Esophagus muscularis mucosa (tissue), 4 donors: ENCODE measurements around the gene LINGO4. TPM values are rescaled to one million over a fixed set of nuclear protein-coding genes. Genes with fewer than 3 reads are reported as not detected.

Experiments
- DNase-seq: peaks from one replicate; pipeline ENCODE4 v3.0.0-alpha.2; 2017; ENCODE audit errors: extremely low spot score
- H3K27ac ChIP-seq, 4 donors: fragments of 200-600 bp; sonication (generic); replicated peaks in 1 of 4; 1 replicate in 3 of 4; 2 replicates in 1 of 4; pipeline ENCODE4 v1.5.1; 2016 to 2019; ENCODE audit warnings: mild to moderate bottlenecking in 1 of 4
- H3K27me3 ChIP-seq, 4 donors: fragments of 200-600 bp; sonication (generic); one replicate each; pipeline versions ENCODE4 v1.5.1 to v1.6.0; 2016 to 2019
- H3K36me3 ChIP-seq, 4 donors: fragments of 200-600 bp; sonication (generic); one replicate each; pipeline ENCODE4 v1.5.1; 2016 to 2019
- H3K4me1 ChIP-seq, 4 donors: fragments of 200-600 bp; sonication (generic); one replicate each; pipeline ENCODE4 v1.5.1; 2016 to 2019
- H3K4me3 ChIP-seq, 4 donors: fragments of 200-600 bp; sonication (generic); 1 replicate in 2 of 4; 2 replicates in 2 of 4; pipeline ENCODE4 v1.5.1; 2016 to 2019; ENCODE audit warnings: mild to moderate bottlenecking in 4 of 4, moderate library complexity in 1 of 4
- H3K9me3 ChIP-seq, 4 donors: fragments of 200-600 bp; sonication (generic); 1 replicate in 3 of 4; 2 replicates in 1 of 4; pipeline ENCODE4 v1.5.1; 2016 to 2019
- CTCF ChIP-seq, 3 experiments: fragments of 200-600 bp in 2 of 3; fragments of 450-650 bp in 1 of 3; sonication (generic) in 2 of 3; IDR thresholded peaks; one replicate each; pipeline ENCODE4 v1.5.1; 2017 to 2019; ENCODE audit warnings: antibody characterized with exemption in 3 of 3, mild to moderate bottlenecking in 2 of 3, moderate library complexity in 1 of 3
- EP300 ChIP-seq: sonication (generic); formaldehyde crosslinking; IDR thresholded peaks from one replicate; pipeline ENCODE4 v1.6.1; 2017; ENCODE audit warnings: antibody characterized with exemption
- POLR2A ChIP-seq: fragments of 450-650 bp; IDR thresholded peaks from one replicate; pipeline ENCODE4 v1.6.1; 2017; ENCODE audit warnings: antibody characterized with exemption, moderate library complexity, mild to moderate bottlenecking, low read depth
- POLR2AphosphoS5 ChIP-seq, 2 donors: sonication (generic); formaldehyde crosslinking; IDR thresholded peaks; one replicate each; pipeline ENCODE4 v1.6.1; 2017; ENCODE audit warnings: antibody characterized with exemption in 2 of 2
- WGBS: methylation state at CpG from one replicate; pipeline ENCODE4 v1.1.5; 2018; 5-methylcytosine and 5-hydroxymethylcytosine counted together
- intact Hi-C: fragments of 100-400 bp; cut with DNase I; formaldehyde crosslinking; loops from one replicate; pipeline ENCODE4 v1.15.1; 2023
- total RNA-seq, 4 donors: library from RNA; depleted of rRNA; stranded (reverse); fragments of >200 nt; gene quantifications; one replicate each; pipeline versions ENCODE4 v1.1.0 to v1.2.1, GENCODE V29; 2016

Gene LINGO4
- total RNA-seq, 4 donors from 2014 or later, result not detected

GRCh38 chr1:151814971-151815545 is 9.8 kb upstream of the LINGO4 start:
- H3K27ac ChIP-seq, result no peak overlapping the region
- no peaks in the 10 kb centered on the region for H3K9me3 ChIP-seq
- peaks cover 0 to 8% (median 0%) of the 10 kb centered on the region in 4 donors for H3K27me3 ChIP-seq
- no peak overlapping the region for H3K4me3 ChIP-seq
- no peak for TF ChIP-seq EP300
- no peak for DNase-seq
- H3K4me1 ChIP-seq, result no peaks in the 10 kb centered on the region
- H3K36me3 ChIP-seq, result peaks cover 0 to 23% (median 0%) of the 10 kb centered on the region in 4 donors
- WGBS, result 100% methylated on average over 3 of the region's 8 CpGs
- intact Hi-C loops, result no loop called here

DNA sequence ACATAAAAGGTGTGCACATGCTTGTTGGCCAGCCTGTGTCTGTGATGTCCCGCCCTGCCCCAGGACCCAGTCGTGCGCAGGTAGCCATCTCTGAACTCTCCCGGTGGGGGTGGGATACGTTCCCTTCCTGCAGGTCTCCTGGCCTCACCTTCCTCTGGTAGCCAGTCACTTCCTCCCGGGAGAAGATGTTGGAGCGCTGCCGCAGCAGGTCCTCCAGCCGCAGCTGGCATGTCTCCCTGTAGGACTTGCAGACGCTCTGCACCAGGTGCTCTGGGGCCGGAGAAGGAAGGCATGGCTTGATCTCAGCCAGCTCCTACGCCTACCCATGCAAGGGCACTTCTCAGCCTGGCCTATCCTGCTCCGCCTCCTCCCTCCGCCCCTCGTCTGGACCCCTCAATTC is 9.2 kb upstream of the LINGO4 start:
- H3K9me3 ChIP-seq, result no peaks in the 10 kb centered on the region
- no peak for DNase-seq
- 80% methylated on average over 13 of the region's 15 CpGs for WGBS
- intact Hi-C loops, result no loop called here
- TF ChIP-seq POLR2A (no peak), CTCF (IDR thresholded peaks at IDR 0.05) (no peak), EP300 (no peak), POLR2AphosphoS5 (IDR thresholded peaks at IDR 0.05) (no peak)
- H3K4me3 ChIP-seq, result no peak overlapping the region
- H3K27me3 ChIP-seq, result peaks cover 0 to 8% (median 0%) of the 10 kb centered on the region in 4 donors
- H3K36me3 ChIP-seq, result peaks cover 0 to 23% (median 0%) of the 10 kb centered on the region in 4 donors
- H3K4me1 ChIP-seq, result no peaks in the 10 kb centered on the region
- no peak overlapping the region for H3K27ac ChIP-seq

GRCh38 chr1:151813271-151813977 is 8.2 kb upstream of the LINGO4 start:
- Histone ChIP-seq H3K27ac (no peak overlapping the region), H3K27me3 (peaks cover 0 to 8% (median 0%) of the 10 kb centered on the region in 4 donors), H3K36me3 (peaks cover 0 to 23% (median 0%) of the 10 kb centered on the region in 4 donors), H3K9me3 (no peaks in the 10 kb centered on the region), H3K4me1 (no peaks in the 10 kb centered on the region), H3K4me3 (no peak overlapping the region)
- DNase-seq, result no peak
- 85% methylated on average over 5 of the region's 12 CpGs for WGBS
- no peak for TF ChIP-seq EP300
- TF ChIP-seq CTCF (IDR thresholded peaks at IDR 0.05), result no peak
- TF ChIP-seq POLR2A, result no peak
- no peak for TF ChIP-seq POLR2AphosphoS5 (IDR thresholded peaks at IDR 0.05)
- intact Hi-C loops, result no loop called here

- no peak for DNase-seq
- TF ChIP-seq EP300, result no peak
- TF ChIP-seq POLR2AphosphoS5 (IDR thresholded peaks at IDR 0.05), result no peak
- no peak for TF ChIP-seq POLR2A
- TF ChIP-seq CTCF (IDR thresholded peaks at IDR 0.05), result no peak
- Histone ChIP-seq H3K4me3 (no peak overlapping the region), H3K4me1 (no peaks in the 10 kb centered on the region), H3K9me3 (no peaks in the 10 kb centered on the region), H3K27me3 (peaks cover 0 to 14% (median 0%) of the 10 kb centered on the region in 4 donors), H3K36me3 (peaks cover 0 to 13% (median 0%) of the 10 kb centered on the region in 4 donors), H3K27ac (no peak overlapping the region)
- 74% methylated on average over 9 of the region's 9 CpGs for WGBS
- intact Hi-C loops, result no loop called here
Measured at GRCh38 chr1:151811181-151811580, 6.0 kb upstream of the LINGO4 start.

- Histone ChIP-seq H3K4me1 (no peaks in the 10 kb centered on the region), H3K27me3 (peaks cover 0 to 20% (median 0%) of the 10 kb centered on the region in 4 donors), H3K36me3 (peaks cover 0 to 8% (median 0%) of the 10 kb centered on the region in 4 donors), H3K9me3 (no peaks in the 10 kb centered on the region), H3K27ac (no peak overlapping the region), H3K4me3 (no peak overlapping the region)
- TF ChIP-seq CTCF (IDR thresholded peaks at IDR 0.05) (no peak), EP300 (no peak), POLR2AphosphoS5 (IDR thresholded peaks at IDR 0.05) (no peak), POLR2A (no peak)
- DNase-seq, result no peak
- 97% methylated on average over 1 of the region's 1 CpG for WGBS
- intact Hi-C loops, result no loop called here
Measured at GRCh38 chr1:151809985-151810556, 4.9 kb upstream of the LINGO4 start.
